Neural cell (in vitro differentiated cells): ENCODE data around the gene JAZF1. TPM values are rescaled to one million over a fixed set of nuclear protein-coding genes. Genes with fewer than 3 reads are reported as not detected.

Experiments used
- H2AFZ ChIP-seq: fragments of 200-600, 300-800 bp; sonication (generic), shearing (Covaris generic); 2 replicates; pipeline ENCODE4 v1.6.0; 2014; ENCODE audit warnings: low read depth, mild to moderate bottlenecking, antibody characterized with exemption, low read length, moderate library complexity
- H3F3A ChIP-seq: fragments of 200-600 bp; shearing (Covaris generic); 2 replicates; pipeline ENCODE4 v1.6.1; 2016; ENCODE audit warnings: mild to moderate bottlenecking, moderate library complexity, mixed read lengths, antibody characterized with exemption, low read length; ENCODE audit not compliant: insufficient read depth, poor library complexity, severe bottlenecking
- H3K27ac ChIP-seq: fragments of 200-600, 300-800 bp; sonication (generic), shearing (Covaris generic); 2 replicates; pipeline ENCODE4 v1.5.1; 2014; ENCODE audit warnings: mild to moderate bottlenecking, low read length, moderate library complexity
- H3K27me3 ChIP-seq: fragments of 300-800, 200-600 bp; sonication (generic), shearing (Covaris generic); 2 replicates; pipeline ENCODE4 v1.6.0; 2014; ENCODE audit warnings: mild to moderate bottlenecking, low read depth, low read length, moderate library complexity; ENCODE audit not compliant: insufficient read depth
- H3K36me3 ChIP-seq: fragments of 300-800, 200-600 bp; sonication (generic), shearing (Covaris generic); 2 replicates; pipeline ENCODE4 v1.5.1; 2014; ENCODE audit warnings: mild to moderate bottlenecking, antibody characterized with exemption, low read length, moderate library complexity; ENCODE audit not compliant: insufficient read depth
- H3K4me2 ChIP-seq: fragments of 300-800, 200-600 bp; sonication (generic), shearing (Covaris generic); 2 replicates; pipeline ENCODE4 v1.6.0; 2014; ENCODE audit warnings: mild to moderate bottlenecking, low read length
- H3K4me3 ChIP-seq: fragments of 300-800, 200-600 bp; sonication (generic), shearing (Covaris generic); 2 replicates; pipeline ENCODE4 v1.5.1; 2014; ENCODE audit warnings: mild to moderate bottlenecking, low read length, moderate library complexity
- H3K79me2 ChIP-seq: fragments of 200-600 bp; shearing (Covaris generic); replicated peaks from 2 replicates; pipeline ENCODE4 v1.6.0; 2014; ENCODE audit warnings: mild to moderate bottlenecking, low read length, moderate library complexity; ENCODE audit not compliant: insufficient read depth
- H3K9ac ChIP-seq: fragments of 300-800, 200-600 bp; sonication (generic), shearing (Covaris generic); 2 replicates; pipeline ENCODE4 v1.6.1; 2016; ENCODE audit warnings: mild to moderate bottlenecking, low read length, mixed read lengths
- H3K9me2 ChIP-seq: fragments of 200-600 bp; shearing (Covaris generic); 2 replicates; pipeline ENCODE4 v1.6.1; 2016; ENCODE audit warnings: mild to moderate bottlenecking, low read length, mixed read lengths; ENCODE audit not compliant: insufficient read depth
- H3K9me3 ChIP-seq: fragments of 200-600, 300-800 bp; sonication (generic), shearing (Covaris generic); 2 replicates; pipeline ENCODE4 v1.6.1; 2016; ENCODE audit warnings: mild to moderate bottlenecking, mixed run types, low read length, moderate library complexity, mixed read lengths
- H4K20me1 ChIP-seq: fragments of 200-600 bp; shearing (Covaris generic); 2 replicates; pipeline ENCODE4 v1.6.1; 2016; ENCODE audit warnings: mild to moderate bottlenecking, mixed run types; ENCODE audit not compliant: insufficient read depth
- EP300 ChIP-seq: fragments of 450-650 bp; conservative IDR thresholded peaks from 2 replicates; pipeline ENCODE4 v1.6.1; 2014; ENCODE audit warnings: antibody characterized with exemption, mild to moderate bottlenecking, moderate library complexity; ENCODE audit not compliant: poor library complexity, severe bottlenecking
- EZH2 ChIP-seq: fragments of 200-600, 300-800 bp; shearing (Covaris generic), sonication (generic); IDR thresholded peaks from 2 replicates; pipeline ENCODE4 v1.6.1; 2014; ENCODE audit warnings: antibody characterized with exemption, low read length, borderline replicate concordance, mild to moderate bottlenecking; ENCODE audit not compliant: insufficient read depth, poor library complexity, severe bottlenecking
- MXI1 ChIP-seq: fragments of 450-650 bp; conservative IDR thresholded peaks from 2 replicates; pipeline ENCODE4 v1.6.1; 2014; ENCODE audit warnings: antibody characterized with exemption, mild to moderate bottlenecking; ENCODE audit not compliant: poor library complexity, severe bottlenecking
- POLR2AphosphoS5 ChIP-seq: IDR thresholded peaks from 2 replicates; pipeline ENCODE4 v1.6.1; 2012
- RAD21 ChIP-seq: fragments of 450-650 bp; conservative IDR thresholded peaks from 2 replicates; pipeline ENCODE4 v1.6.1; 2014; ENCODE audit warnings: antibody characterized with exemption, mild to moderate bottlenecking, moderate library complexity
- SMC3 ChIP-seq: fragments of 450-650 bp; conservative IDR thresholded peaks from 2 replicates; pipeline ENCODE4 v1.6.1; 2014; ENCODE audit warnings: antibody characterized with exemption, mild to moderate bottlenecking, moderate library complexity; ENCODE audit not compliant: poor library complexity
- TAF1 ChIP-seq: IDR thresholded peaks from 2 replicates; pipeline ENCODE4 v1.6.1; 2012; ENCODE audit warnings: low read depth
- polyA plus RNA-seq: library from polyadenylated mRNA; depleted of rRNA; stranded (reverse); fragments of >200 nt; gene quantifications from 2 replicates; pipeline ENCODE4 v1.2.3, GENCODE V29; 2014
- TF ChIP-seq, protein P1 (sequence below): fragments of 450-650 bp; IDR thresholded peaks from 2 replicates; pipeline ENCODE4 v1.5.1; 2014; ENCODE audit warnings: antibody characterized with exemption, mild to moderate bottlenecking, moderate library complexity; ENCODE audit not compliant: poor library complexity, severe bottlenecking
- TF ChIP-seq, protein P2 (sequence below): IDR thresholded peaks from 2 replicates; pipeline ENCODE4 v1.6.1; 2012; ENCODE audit warnings: borderline replicate concordance

The JAZF1 gene
- polyA plus RNA-seq, 1 donor from 2014 or later = 29.5 TPM

DNA sequence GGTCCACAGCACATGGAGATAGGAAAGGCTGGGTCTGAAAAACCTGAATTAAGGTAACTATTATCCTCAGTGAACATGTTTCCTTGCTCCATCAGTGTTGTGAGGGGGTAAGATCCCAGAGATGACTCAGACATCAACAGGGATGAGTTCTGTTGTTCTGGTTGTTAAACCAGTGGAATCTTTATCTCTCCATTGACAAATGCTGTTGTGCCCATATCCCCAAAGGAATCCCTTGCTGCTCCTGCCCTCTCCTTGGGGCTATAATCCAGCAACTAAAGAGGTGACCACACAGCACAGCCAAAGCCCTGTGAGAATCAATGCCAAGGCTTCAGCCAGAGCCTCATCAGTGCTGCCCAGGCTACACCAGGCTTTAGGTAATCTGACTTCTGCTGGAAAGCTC is 113.4 kb downstream of the JAZF1 start:
- Histone ChIP-seq H3K36me3 (no peaks in the 10 kb centered on the region), H3K4me3 (no peak overlapping the region), H3K4me2 (no peak overlapping the region), H3K79me2 (no peaks in the 10 kb centered on the region), H2AFZ (no peak overlapping the region), H3K9ac (no peak overlapping the region), H4K20me1 (no peaks in the 10 kb centered on the region), H3F3A (peaks cover 6% of the 10 kb centered on the region), H3K27me3 (no peaks in the 10 kb centered on the region), H3K27ac (no peak overlapping the region), H3K9me2 (no peaks in the 10 kb centered on the region), H3K9me3 (no peaks in the 10 kb centered on the region)
- TF ChIP-seq EZH2 = no peak
- TF ChIP-seq, protein P1, sequence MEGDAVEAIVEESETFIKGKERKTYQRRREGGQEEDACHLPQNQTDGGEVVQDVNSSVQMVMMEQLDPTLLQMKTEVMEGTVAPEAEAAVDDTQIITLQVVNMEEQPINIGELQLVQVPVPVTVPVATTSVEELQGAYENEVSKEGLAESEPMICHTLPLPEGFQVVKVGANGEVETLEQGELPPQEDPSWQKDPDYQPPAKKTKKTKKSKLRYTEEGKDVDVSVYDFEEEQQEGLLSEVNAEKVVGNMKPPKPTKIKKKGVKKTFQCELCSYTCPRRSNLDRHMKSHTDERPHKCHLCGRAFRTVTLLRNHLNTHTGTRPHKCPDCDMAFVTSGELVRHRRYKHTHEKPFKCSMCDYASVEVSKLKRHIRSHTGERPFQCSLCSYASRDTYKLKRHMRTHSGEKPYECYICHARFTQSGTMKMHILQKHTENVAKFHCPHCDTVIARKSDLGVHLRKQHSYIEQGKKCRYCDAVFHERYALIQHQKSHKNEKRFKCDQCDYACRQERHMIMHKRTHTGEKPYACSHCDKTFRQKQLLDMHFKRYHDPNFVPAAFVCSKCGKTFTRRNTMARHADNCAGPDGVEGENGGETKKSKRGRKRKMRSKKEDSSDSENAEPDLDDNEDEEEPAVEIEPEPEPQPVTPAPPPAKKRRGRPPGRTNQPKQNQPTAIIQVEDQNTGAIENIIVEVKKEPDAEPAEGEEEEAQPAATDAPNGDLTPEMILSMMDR = no peak
- no peak for TF ChIP-seq EP300
- TF ChIP-seq MXI1 = no peak
- TF ChIP-seq TAF1 = no peak
- no peak for TF ChIP-seq RAD21
- no peak for TF ChIP-seq SMC3
- no peak for TF ChIP-seq POLR2AphosphoS5
- TF ChIP-seq, protein P2, sequence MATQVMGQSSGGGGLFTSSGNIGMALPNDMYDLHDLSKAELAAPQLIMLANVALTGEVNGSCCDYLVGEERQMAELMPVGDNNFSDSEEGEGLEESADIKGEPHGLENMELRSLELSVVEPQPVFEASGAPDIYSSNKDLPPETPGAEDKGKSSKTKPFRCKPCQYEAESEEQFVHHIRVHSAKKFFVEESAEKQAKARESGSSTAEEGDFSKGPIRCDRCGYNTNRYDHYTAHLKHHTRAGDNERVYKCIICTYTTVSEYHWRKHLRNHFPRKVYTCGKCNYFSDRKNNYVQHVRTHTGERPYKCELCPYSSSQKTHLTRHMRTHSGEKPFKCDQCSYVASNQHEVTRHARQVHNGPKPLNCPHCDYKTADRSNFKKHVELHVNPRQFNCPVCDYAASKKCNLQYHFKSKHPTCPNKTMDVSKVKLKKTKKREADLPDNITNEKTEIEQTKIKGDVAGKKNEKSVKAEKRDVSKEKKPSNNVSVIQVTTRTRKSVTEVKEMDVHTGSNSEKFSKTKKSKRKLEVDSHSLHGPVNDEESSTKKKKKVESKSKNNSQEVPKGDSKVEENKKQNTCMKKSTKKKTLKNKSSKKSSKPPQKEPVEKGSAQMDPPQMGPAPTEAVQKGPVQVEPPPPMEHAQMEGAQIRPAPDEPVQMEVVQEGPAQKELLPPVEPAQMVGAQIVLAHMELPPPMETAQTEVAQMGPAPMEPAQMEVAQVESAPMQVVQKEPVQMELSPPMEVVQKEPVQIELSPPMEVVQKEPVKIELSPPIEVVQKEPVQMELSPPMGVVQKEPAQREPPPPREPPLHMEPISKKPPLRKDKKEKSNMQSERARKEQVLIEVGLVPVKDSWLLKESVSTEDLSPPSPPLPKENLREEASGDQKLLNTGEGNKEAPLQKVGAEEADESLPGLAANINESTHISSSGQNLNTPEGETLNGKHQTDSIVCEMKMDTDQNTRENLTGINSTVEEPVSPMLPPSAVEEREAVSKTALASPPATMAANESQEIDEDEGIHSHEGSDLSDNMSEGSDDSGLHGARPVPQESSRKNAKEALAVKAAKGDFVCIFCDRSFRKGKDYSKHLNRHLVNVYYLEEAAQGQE = no peak

DNA sequence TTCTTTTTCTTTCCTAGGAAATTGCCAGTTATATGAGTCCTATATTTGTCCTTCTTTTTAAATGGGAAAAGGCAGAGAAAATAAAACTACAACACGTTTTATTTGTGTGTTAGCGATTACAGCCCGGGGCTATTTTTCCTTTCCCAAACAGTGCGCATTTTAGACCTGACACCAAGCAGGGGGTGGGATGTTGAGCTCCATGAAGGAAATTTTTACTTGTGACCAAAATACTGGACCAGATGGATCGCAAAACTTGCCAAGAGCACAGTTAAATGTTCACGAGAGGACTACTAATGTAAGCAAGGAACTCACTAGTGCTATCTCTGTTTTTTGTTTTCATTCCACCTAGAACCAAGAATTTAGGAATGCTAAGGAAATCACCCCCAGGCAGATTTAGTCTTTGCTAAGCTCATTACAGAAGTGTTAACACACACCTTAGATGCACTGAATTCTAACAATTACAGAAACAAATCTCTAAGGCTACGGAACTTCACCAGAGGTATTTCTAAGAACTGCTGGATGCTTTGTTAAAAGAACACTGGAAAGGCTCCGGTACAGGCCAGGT is 114.8 kb downstream of the JAZF1 start:
- Histone ChIP-seq H3K27me3 (no peaks in the 10 kb centered on the region), H3K79me2 (no peaks in the 10 kb centered on the region), H3K9me2 (no peaks in the 10 kb centered on the region), H3K36me3 (no peaks in the 10 kb centered on the region), H3K27ac (no peak overlapping the region), H2AFZ (no peak overlapping the region), H4K20me1 (no peaks in the 10 kb centered on the region), H3F3A (peaks cover 6% of the 10 kb centered on the region), H3K9ac (no peak overlapping the region), H3K9me3 (no peaks in the 10 kb centered on the region), H3K4me2 (no peak overlapping the region), H3K4me3 (no peak overlapping the region)
- TF ChIP-seq, protein P2 = no peak
- TF ChIP-seq EP300 (no peak), EZH2 (no peak), SMC3 (no peak), TAF1 (no peak), MXI1 (no peak), RAD21 (no peak), POLR2AphosphoS5 (no peak)
- TF ChIP-seq, protein P1 = no peak
